ENCODE results near the gene RAB36. TPM values are rescaled to one million over a fixed set of nuclear protein-coding genes. Genes with fewer than 3 reads are reported as not detected.

Gene RAB36
- polyA plus RNA-seq, 1 donor from 2014 or later: 3.2 TPM

DNA sequence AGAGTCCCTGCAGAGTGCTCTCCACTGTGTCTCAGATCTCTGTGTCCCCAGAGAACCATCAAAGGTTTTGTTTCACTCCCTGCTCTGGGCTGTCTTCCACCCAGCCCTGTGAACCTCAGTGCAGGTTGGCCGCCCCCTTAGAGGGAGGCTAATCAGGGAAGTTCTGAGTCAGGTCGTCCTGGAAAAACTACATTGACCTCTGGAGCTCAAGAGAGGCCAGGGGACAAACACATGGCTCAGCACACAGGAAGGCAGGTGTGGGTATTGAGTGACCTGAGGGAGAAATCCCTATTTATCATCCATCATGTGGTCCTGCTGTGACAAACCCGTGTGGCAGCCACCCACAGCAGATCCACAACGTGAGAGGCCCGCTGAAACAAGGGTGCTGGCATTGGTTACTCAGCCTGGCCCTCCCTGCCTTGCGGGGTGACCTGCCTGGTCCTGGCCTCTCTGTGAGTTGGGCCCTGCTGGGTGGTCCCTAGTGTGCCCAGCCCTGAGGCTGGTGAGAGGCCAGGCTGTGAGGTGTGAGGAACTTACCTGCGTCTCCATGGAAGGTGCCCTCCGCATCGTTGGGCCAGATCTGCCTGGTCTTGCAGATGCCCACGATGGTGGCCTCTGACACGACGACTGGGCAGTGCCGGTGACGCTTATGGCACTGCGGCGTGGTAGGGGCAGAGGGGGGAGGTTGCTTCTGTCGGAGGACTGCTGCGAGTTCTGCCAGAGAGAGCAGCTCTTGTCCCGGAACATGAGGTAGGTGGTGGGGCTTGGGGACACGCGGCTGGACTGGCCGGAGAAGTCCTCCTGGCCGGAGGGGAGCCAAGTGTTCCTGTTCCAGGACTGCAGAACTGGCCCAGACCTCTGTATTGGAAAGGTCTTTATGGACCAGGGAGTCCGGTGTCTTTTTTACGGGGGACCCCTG, 34.4 kb downstream of the RAB36 start:
- Histone ChIP-seq H3K4me3 (ENCODE audit: low read length) (peak overlapping the region; percentile 69), H3K9me3 (ENCODE audit: low read length) (no peaks in the 10 kb centered on the region), H3K36me3 (ENCODE audit: insufficient read depth, low read length) (no peaks in the 10 kb centered on the region), H3K9me2 (ENCODE audit: insufficient read depth, low read length) (no peaks in the 10 kb centered on the region), H3F3A (ENCODE audit: insufficient read depth, low read length, poor library complexity, severe bottlenecking) (no peaks in the 10 kb centered on the region), H3K27me3 (ENCODE audit: insufficient read depth, low read depth, low read length) (no peaks in the 10 kb centered on the region), H3K79me2 (replicated peaks; ENCODE audit: insufficient read depth, low read length) (peaks cover 35% of the 10 kb centered on the region), H3K27ac (ENCODE audit: low read length) (peak overlapping the region; percentile 51), H3K9ac (ENCODE audit: low read length) (peak overlapping the region; percentile 71), H4K20me1 (ENCODE audit: insufficient read depth) (peaks cover 30% of the 10 kb centered on the region), H2AFZ (ENCODE audit: low read depth, low read length) (peak overlapping the region; percentile 60), H3K4me2 (ENCODE audit: low read length) (peak overlapping the region; percentile 70)
- TF ChIP-seq, protein P1, sequence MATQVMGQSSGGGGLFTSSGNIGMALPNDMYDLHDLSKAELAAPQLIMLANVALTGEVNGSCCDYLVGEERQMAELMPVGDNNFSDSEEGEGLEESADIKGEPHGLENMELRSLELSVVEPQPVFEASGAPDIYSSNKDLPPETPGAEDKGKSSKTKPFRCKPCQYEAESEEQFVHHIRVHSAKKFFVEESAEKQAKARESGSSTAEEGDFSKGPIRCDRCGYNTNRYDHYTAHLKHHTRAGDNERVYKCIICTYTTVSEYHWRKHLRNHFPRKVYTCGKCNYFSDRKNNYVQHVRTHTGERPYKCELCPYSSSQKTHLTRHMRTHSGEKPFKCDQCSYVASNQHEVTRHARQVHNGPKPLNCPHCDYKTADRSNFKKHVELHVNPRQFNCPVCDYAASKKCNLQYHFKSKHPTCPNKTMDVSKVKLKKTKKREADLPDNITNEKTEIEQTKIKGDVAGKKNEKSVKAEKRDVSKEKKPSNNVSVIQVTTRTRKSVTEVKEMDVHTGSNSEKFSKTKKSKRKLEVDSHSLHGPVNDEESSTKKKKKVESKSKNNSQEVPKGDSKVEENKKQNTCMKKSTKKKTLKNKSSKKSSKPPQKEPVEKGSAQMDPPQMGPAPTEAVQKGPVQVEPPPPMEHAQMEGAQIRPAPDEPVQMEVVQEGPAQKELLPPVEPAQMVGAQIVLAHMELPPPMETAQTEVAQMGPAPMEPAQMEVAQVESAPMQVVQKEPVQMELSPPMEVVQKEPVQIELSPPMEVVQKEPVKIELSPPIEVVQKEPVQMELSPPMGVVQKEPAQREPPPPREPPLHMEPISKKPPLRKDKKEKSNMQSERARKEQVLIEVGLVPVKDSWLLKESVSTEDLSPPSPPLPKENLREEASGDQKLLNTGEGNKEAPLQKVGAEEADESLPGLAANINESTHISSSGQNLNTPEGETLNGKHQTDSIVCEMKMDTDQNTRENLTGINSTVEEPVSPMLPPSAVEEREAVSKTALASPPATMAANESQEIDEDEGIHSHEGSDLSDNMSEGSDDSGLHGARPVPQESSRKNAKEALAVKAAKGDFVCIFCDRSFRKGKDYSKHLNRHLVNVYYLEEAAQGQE (IDR thresholded peaks at IDR 0.05; ENCODE audit: borderline replicate concordance): no peak
- TF ChIP-seq MXI1 (conservative IDR thresholded peaks at IDR 0.05; ENCODE audit: poor library complexity, severe bottlenecking): no peak
- no peak for TF ChIP-seq POLR2AphosphoS5 (IDR thresholded peaks at IDR 0.05)

DNA sequence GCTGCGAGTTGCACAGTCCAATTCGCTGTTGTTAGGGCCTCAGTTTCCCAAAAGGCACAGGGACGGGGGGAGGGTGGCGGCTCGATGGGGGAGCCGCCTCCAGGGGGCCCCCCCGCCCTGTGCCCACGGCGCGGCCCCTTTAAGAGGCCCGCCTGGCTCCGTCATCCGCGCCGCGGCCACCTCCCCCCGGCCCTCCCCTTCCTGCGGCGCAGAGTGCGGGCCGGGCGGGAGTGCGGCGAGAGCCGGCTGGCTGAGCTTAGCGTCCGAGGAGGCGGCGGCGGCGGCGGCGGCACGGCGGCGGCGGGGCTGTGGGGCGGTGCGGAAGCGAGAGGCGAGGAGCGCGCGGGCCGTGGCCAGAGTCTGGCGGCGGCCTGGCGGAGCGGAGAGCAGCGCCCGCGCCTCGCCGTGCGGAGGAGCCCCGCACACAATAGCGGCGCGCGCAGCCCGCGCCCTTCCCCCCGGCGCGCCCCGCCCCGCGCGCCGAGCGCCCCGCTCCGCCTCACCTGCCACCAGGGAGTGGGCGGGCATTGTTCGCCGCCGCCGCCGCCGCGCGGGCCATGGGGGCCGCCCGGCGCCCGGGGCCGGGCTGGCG, 35.1 kb downstream of the RAB36 start, which contains the start of gene BCR:
Gene BCR, plus strand, starts transcription at position 209 of the 592 bp plus-strand sequence. CDS start 452 bp downstream, outside the sequence.
- TF ChIP-seq, protein P1 (IDR thresholded peaks at IDR 0.05; ENCODE audit: borderline replicate concordance): no peak
- TF ChIP-seq RAD21 (conservative IDR thresholded peaks at IDR 0.05) (peak; percentile 29), CTCF (IDR thresholded peaks at IDR 0.05; ENCODE audit: poor library complexity, severe bottlenecking) (peak; percentile 18), EP300 (conservative IDR thresholded peaks at IDR 0.05; ENCODE audit: poor library complexity, severe bottlenecking) (peak; percentile 62), MXI1 (conservative IDR thresholded peaks at IDR 0.05; ENCODE audit: poor library complexity, severe bottlenecking) (peak; percentile 27)
- no peaks in the 10 kb centered on the region for H3K9me3 ChIP-seq (ENCODE audit: low read length)
- no peaks in the 10 kb centered on the region for H3K36me3 ChIP-seq (ENCODE audit: insufficient read depth, low read length)
- H3K9me2 ChIP-seq (ENCODE audit: insufficient read depth, low read length): no peaks in the 10 kb centered on the region
- H4K20me1 ChIP-seq (ENCODE audit: insufficient read depth): peaks cover 30% of the 10 kb centered on the region
- H3F3A ChIP-seq (ENCODE audit: insufficient read depth, low read length, poor library complexity, severe bottlenecking): no peaks in the 10 kb centered on the region
- peak within 1 kb of the TSS; percentile 60 for H2AFZ ChIP-seq (ENCODE audit: low read depth, low read length)
- H3K4me2 ChIP-seq (ENCODE audit: low read length): peak within 1 kb of the TSS; percentile 100
- H3K79me2 ChIP-seq (replicated peaks; ENCODE audit: insufficient read depth, low read length): peaks cover 41% of the 10 kb centered on the region
- H3K27ac ChIP-seq (ENCODE audit: low read length): peak within 1 kb of the TSS; percentile 83
- H3K9ac ChIP-seq (ENCODE audit: low read length): peak within 1 kb of the TSS; percentile 84
- no peaks in the 10 kb centered on the region for H3K27me3 ChIP-seq (ENCODE audit: insufficient read depth, low read depth, low read length)
- peak within 1 kb of the TSS; percentile 91 for H3K4me3 ChIP-seq (ENCODE audit: low read length)

All from neural cell (in vitro differentiated cells).